C4-2B (cell line): ENCODE data around the gene ZNRD2.

Experiments used
- CTCF ChIP-seq: fragments of 450-650 bp; conservative IDR thresholded peaks from 2 replicates; pipeline ENCODE4 v1.5.1; 2017; ENCODE audit warnings: mild to moderate bottlenecking
- ZFX ChIP-seq: fragments of 450-650 bp; IDR thresholded peaks from 2 replicates; pipeline ENCODE4 v1.6.1; 2017

- TF ChIP-seq CTCF (no peak), ZFX (no peak)
These were observed 21.9 kb upstream of the ZNRD2 start for GRCh38 chr11:65548395-65548794.
